ENCODE measurements around the gene ZNRD2. TPM values are rescaled to one million over a fixed set of nuclear protein-coding genes. Genes with fewer than 3 reads are reported as not detected.
A peak's percentile ranks its signal among the peaks of the same experiment; 100 is the strongest.

Gene ZNRD2
- total RNA-seq, 1 experiment from 2014 or later: 126 TPM

- ATAC-seq (no peak), DNase-seq (peak; percentile 72)
- H3K9ac ChIP-seq (ENCODE audit: low read length): peak overlapping the region; percentile 75
- no peak for TF ChIP-seq EZH2 (IDR thresholded peaks at IDR 0.05; ENCODE audit: low read length, unreplicated experiment)
- no peak for TF ChIP-seq CTCF (conservative IDR thresholded peaks at IDR 0.05; ENCODE audit: low read depth, low read length)
- no peak for TF ChIP-seq EZH2phosphoT487 (IDR thresholded peaks at IDR 0.05; ENCODE audit: borderline replicate concordance, low read length)
- no peak overlapping the region; the same call in 1 of the 2 replicates for H2AFZ ChIP-seq (ENCODE audit: low read length)
- H3K4me3 ChIP-seq (ENCODE audit: low read length): peak overlapping the region; percentile 81; the same call in 1 of the 2 replicates
- H3K9me2 ChIP-seq (replicated peaks; ENCODE audit: low read length): no peaks in the 10 kb centered on the region
- BruUV-seq (replicated peaks): no TSS peak
- ChIA-PET CTCF (interaction anchor here (1.4 to 2.7 kb wide), 6 partner anchors 10 to 52 kb away, joined by 3 to 25 read pairs (median 9); partner anchors contain the start of genes FAM89B and ZNRD2), POLR2A (ENCODE audit: unreplicated experiment) (interaction anchor here (0.5 to 1.6 kb wide), 2 partner anchors 29 to 318 kb away, joined by 3 to 7 read pairs; partner anchors contain the start of gene ZNRD2)
- peaks cover 28% of the 10 kb centered on the region for H3K4me1 ChIP-seq (ENCODE audit: insufficient read depth, low read length)
- no peaks in the 10 kb centered on the region for H3K9me3 ChIP-seq (ENCODE audit: low read length)
- H3K4me2 ChIP-seq (ENCODE audit: low read length): peak overlapping the region; percentile 95
- H4K20me1 ChIP-seq (ENCODE audit: low read length): no peaks in the 10 kb centered on the region
- no peaks in the 10 kb centered on the region for H3F3A ChIP-seq (ENCODE audit: low read length, unreplicated experiment)
- H3K27me3 ChIP-seq (ENCODE audit: low read length): no peaks in the 10 kb centered on the region
- peaks cover 11% of the 10 kb centered on the region; the same call in 1 of the 2 replicates for H3K36me3 ChIP-seq (ENCODE audit: low read depth, low read length)
- H3K27ac ChIP-seq (ENCODE audit: low read length): peak overlapping the region; percentile 69
- 0 out of 2 replicates have a peak, but pooled peaks cover 5% of the 10 kb centered on the region for H3K79me2 ChIP-seq (ENCODE audit: low read length)
- intact Hi-C loops (cut with micrococcal nuclease): loop anchor here (10.0 kb wide), 1 partner anchor 73 kb away; the partner anchor contains the start of genes MAP3K11 and PCNX3
Observed at GRCh38 chr11:65541093-65541982, 28.9 kb upstream of the ZNRD2 start.

- Histone ChIP-seq H3K4me1 (ENCODE audit: insufficient read depth, low read length) (peaks cover 31% of the 10 kb centered on the region), H3K27ac (ENCODE audit: low read length) (no peak overlapping the region), H3K9me2 (replicated peaks; ENCODE audit: low read length) (no peaks in the 10 kb centered on the region), H3K4me3 (ENCODE audit: low read length) (no peak overlapping the region), H3K4me2 (ENCODE audit: low read length) (no peak overlapping the region), H3K9ac (ENCODE audit: low read length) (no peak overlapping the region), H3K79me2 (ENCODE audit: low read length) (0 out of 2 replicates have a peak, but pooled peaks cover 5% of the 10 kb centered on the region), H4K20me1 (ENCODE audit: low read length) (no peaks in the 10 kb centered on the region), H3K9me3 (ENCODE audit: low read length) (no peaks in the 10 kb centered on the region), H3K27me3 (ENCODE audit: low read length) (no peaks in the 10 kb centered on the region), H2AFZ (ENCODE audit: low read length) (no peak overlapping the region), H3K36me3 (ENCODE audit: low read depth, low read length) (peaks cover 8% of the 10 kb centered on the region; the same call in 1 of the 2 replicates), H3F3A (ENCODE audit: low read length, unreplicated experiment) (no peaks in the 10 kb centered on the region)
- no peak for ATAC-seq
- DNase-seq: no peak
- ChIA-PET POLR2A (ENCODE audit: unreplicated experiment) (no interaction called here), CTCF (interaction anchor here (1.5 kb wide), 1 partner anchor 30 kb away, joined by 9 read pairs; the partner anchor contains the start of gene FAM89B)
- BruUV-seq (replicated peaks): no TSS peak
- intact Hi-C loops (cut with micrococcal nuclease): loop anchor here (10.0 kb wide), 1 partner anchor 72 kb away; the partner anchor contains the start of genes MAP3K11 and PCNX3
- no peak for TF ChIP-seq EZH2phosphoT487 (IDR thresholded peaks at IDR 0.05; ENCODE audit: borderline replicate concordance, low read length)
- no peak for TF ChIP-seq CTCF (conservative IDR thresholded peaks at IDR 0.05; ENCODE audit: low read depth, low read length)
- TF ChIP-seq EZH2 (IDR thresholded peaks at IDR 0.05; ENCODE audit: low read length, unreplicated experiment): no peak
Observed at GRCh38 chr11:65542738-65543390, 27.4 kb upstream of the ZNRD2 start.
